H9 (cell line): ENCODE results near the gene KIF6. TPM values are rescaled to one million over a fixed set of nuclear protein-coding genes. Genes with fewer than 3 reads are reported as not detected.

Source experiments
- DNase-seq: peaks from one replicate; pipeline ENCODE4 v3.0.0-alpha.2; 2017
- H2AFZ ChIP-seq: one replicate; pipeline ENCODE4 v1.6.1; 2013; ENCODE audit warnings: mild to moderate bottlenecking, low read length, control low read depth, moderate library complexity
- H2AK5ac ChIP-seq: 2 replicates; pipeline ENCODE4 v1.6.1; 2013; ENCODE audit warnings: low read length, control low read depth, mixed read lengths; ENCODE audit not compliant: insufficient read length
- H2BK120ac ChIP-seq: one replicate; pipeline ENCODE4 v1.6.1; 2013; ENCODE audit warnings: low read depth, mild to moderate bottlenecking, low read length, control low read depth, inconsistent platforms; ENCODE audit not compliant: poor library complexity, severe bottlenecking
- H2BK12ac ChIP-seq: 2 replicates; pipeline ENCODE4 v1.6.1; 2013; ENCODE audit warnings: low read length, control low read depth, mixed read lengths, low read depth; ENCODE audit not compliant: insufficient read length
- H2BK15ac ChIP-seq: 2 replicates; pipeline ENCODE4 v1.6.1; 2013; ENCODE audit warnings: low read depth, low read length, control low read depth
- H2BK20ac ChIP-seq: one replicate; pipeline ENCODE4 v1.6.1; 2013; ENCODE audit warnings: low read depth, mild to moderate bottlenecking, low read length, control low read depth, inconsistent platforms; ENCODE audit not compliant: poor library complexity, severe bottlenecking
- H2BK5ac ChIP-seq: 2 replicates; pipeline ENCODE4 v1.6.1; 2013; ENCODE audit warnings: low read length, control low read depth, mixed read lengths; ENCODE audit not compliant: insufficient read length
- H3K14ac ChIP-seq: 2 replicates; pipeline ENCODE4 v1.6.1; 2013; ENCODE audit warnings: low read length, control low read depth; ENCODE audit not compliant: insufficient read depth
- H3K18ac ChIP-seq: 2 replicates; pipeline ENCODE4 v1.6.1; 2013; ENCODE audit warnings: low read depth, mild to moderate bottlenecking, mixed read lengths, low read length, control low read depth; ENCODE audit not compliant: insufficient read length
- H3K23ac ChIP-seq: 2 replicates; pipeline ENCODE4 v1.6.1; 2013; ENCODE audit warnings: low read length, control low read depth, mixed read lengths, low read depth; ENCODE audit not compliant: insufficient read length
- H3K23me2 ChIP-seq: 2 replicates; pipeline ENCODE4 v1.6.1; 2013; ENCODE audit warnings: low read depth, mild to moderate bottlenecking, mixed read lengths, low read length, control low read depth; ENCODE audit not compliant: insufficient read length, poor library complexity, severe bottlenecking
- H3K27ac ChIP-seq: 2 replicates; pipeline ENCODE4 v1.5.1; 2013; ENCODE audit warnings: low read length, control low read depth, mixed read lengths, low read depth; ENCODE audit not compliant: insufficient read length
- H3K27me3 ChIP-seq: 2 replicates; pipeline ENCODE4 v1.6.1; 2013; ENCODE audit warnings: low read length, control low read depth, inconsistent platforms; ENCODE audit not compliant: insufficient read depth
- H3K4ac ChIP-seq: 2 replicates; pipeline ENCODE4 v1.6.1; 2013; ENCODE audit warnings: low read depth, mild to moderate bottlenecking, control low read depth, inconsistent platforms, low read length, moderate library complexity
- H3K4me1 ChIP-seq: 2 replicates; pipeline ENCODE4 v1.6.1; 2013; ENCODE audit warnings: low read length, control low read depth, inconsistent platforms; ENCODE audit not compliant: insufficient read depth
- H3K4me2 ChIP-seq: 2 replicates; pipeline ENCODE4 v1.6.1; 2013; ENCODE audit warnings: low read length, control low read depth, mixed read lengths; ENCODE audit not compliant: insufficient read length, insufficient read depth
- H3K56ac ChIP-seq: 2 replicates; pipeline ENCODE4 v1.6.1; 2013; ENCODE audit warnings: low read depth, mild to moderate bottlenecking, mixed read lengths, low read length, control low read depth; ENCODE audit not compliant: insufficient read length
- H3K79me1 ChIP-seq: 2 replicates; pipeline ENCODE4 v1.6.1; 2013; ENCODE audit warnings: low read depth, mild to moderate bottlenecking, moderate library complexity, low read length, control low read depth, inconsistent platforms; ENCODE audit not compliant: insufficient read depth, poor library complexity, severe bottlenecking
- H3K79me2 ChIP-seq: 2 replicates; pipeline ENCODE4 v1.6.1; 2013; ENCODE audit warnings: low read length, control low read depth, inconsistent platforms; ENCODE audit not compliant: insufficient read depth
- H3K9ac ChIP-seq: 2 replicates; pipeline ENCODE4 v1.6.1; 2013; ENCODE audit warnings: low read length, control low read depth, mixed read lengths; ENCODE audit not compliant: insufficient read length; ENCODE audit errors: extremely low read depth
- H3K9me3 ChIP-seq: one replicate; pipeline ENCODE4 v1.6.1; 2013; ENCODE audit warnings: low read depth, low read length, inconsistent platforms; ENCODE audit not compliant: control insufficient read depth
- H3T11ph ChIP-seq: one replicate; pipeline ENCODE4 v1.6.1; 2013; ENCODE audit warnings: mild to moderate bottlenecking, low read length, control low read depth, inconsistent platforms
- H4K20me1 ChIP-seq: one replicate; pipeline ENCODE4 v1.6.1; 2013; ENCODE audit not compliant: control insufficient read depth, insufficient read length, insufficient read depth
- H4K5ac ChIP-seq: 2 replicates; pipeline ENCODE4 v1.6.1; 2013; ENCODE audit warnings: low read depth, mild to moderate bottlenecking, mixed read lengths, low read length, control low read depth; ENCODE audit not compliant: insufficient read length
- H4K8ac ChIP-seq: replicated peaks from 2 replicates; pipeline ENCODE4 v1.6.1; 2013; ENCODE audit warnings: low read length, control low read depth, mixed read lengths, low read depth; ENCODE audit not compliant: insufficient read length
- H4K91ac ChIP-seq: 2 replicates; pipeline ENCODE4 v1.6.1; 2013; ENCODE audit warnings: low read depth, mild to moderate bottlenecking, moderate library complexity, mixed read lengths, low read length, control low read depth; ENCODE audit not compliant: insufficient read length
- H3K27ac Mint-ChIP-seq, 3 experiments: 2 replicates in 2 of 3; 3 replicates in 1 of 3; pipeline ENCODE4 v1.8.0; 2020 to 2021; ENCODE audit warnings: mixed read lengths in 3 of 3, mild to moderate bottlenecking in 1 of 3, moderate library complexity in 1 of 3
- H3K27me3 Mint-ChIP-seq: 2 replicates; pipeline ENCODE4 v1.8.0; 2021; ENCODE audit warnings: low read depth, mild to moderate bottlenecking, moderate library complexity, mixed read lengths
- H3K36me3 Mint-ChIP-seq, 3 experiments: 2 replicates in 2 of 3; 3 replicates in 1 of 3; pipeline ENCODE4 v1.8.0; 2020 to 2021; ENCODE audit warnings: low read depth in 3 of 3, mixed read lengths in 3 of 3; ENCODE audit not compliant: insufficient read depth in 1 of 3
- H3K4me1 Mint-ChIP-seq, 2 experiments: 2 replicates each; pipeline ENCODE4 v1.8.0; 2020; ENCODE audit warnings: mixed read lengths in 2 of 2
- H3K4me3 Mint-ChIP-seq, 2 experiments: 2 replicates in 1 of 2; 3 replicates in 1 of 2; pipeline ENCODE4 v1.8.0; 2020 to 2021; ENCODE audit warnings: mild to moderate bottlenecking in 2 of 2, mixed read lengths in 2 of 2, moderate library complexity in 1 of 2
- H3K9me3 Mint-ChIP-seq, 2 experiments: 2 replicates in 1 of 2; 3 replicates in 1 of 2; pipeline ENCODE4 v1.8.0; 2020; ENCODE audit warnings: mild to moderate bottlenecking in 2 of 2, mixed read lengths in 2 of 2, moderate library complexity in 1 of 2
- CTCF ChIP-seq: fragments of 200-600 bp; sonication (generic); conservative IDR thresholded peaks from 3 replicates; pipeline ENCODE4 v1.8.0; 2021; ENCODE audit warnings: antibody characterized with exemption, mild to moderate bottlenecking
- total RNA-seq: library from RNA; stranded (reverse); gene quantifications from 2 replicates; pipeline ENCODE4 v1.2.1, GENCODE V29; 2021

Gene KIF6
- total RNA-seq, 1 experiment from 2014 or later: 0.63 TPM

GRCh38 chr6:39617026-39617425 is 108.2 kb downstream of the KIF6 start:
- no peak overlapping the region for H4K8ac ChIP-seq
- H4K91ac ChIP-seq: no peak overlapping the region
- no peaks in the 10 kb centered on the region for H3K79me2 ChIP-seq
- H3K27me3 ChIP-seq: no peaks in the 10 kb centered on the region
- H4K20me1 ChIP-seq: no peaks in the 10 kb centered on the region
- H3K9me3 Mint-ChIP-seq: no peaks in the 10 kb centered on the region
- no peak for DNase-seq
- H3T11ph ChIP-seq: no peak overlapping the region
- no peak overlapping the region for H2BK20ac ChIP-seq
- H3K4ac ChIP-seq: no peak overlapping the region
- H2BK5ac ChIP-seq: no peak overlapping the region
- H3K36me3 Mint-ChIP-seq: no peaks in the 10 kb centered on the region
- H3K79me1 ChIP-seq: no peaks in the 10 kb centered on the region
- H2BK12ac ChIP-seq: no peak overlapping the region
- H3K9ac ChIP-seq: no peak overlapping the region
- no peaks in the 10 kb centered on the region for H3K4me1 Mint-ChIP-seq
- no peak overlapping the region for H2BK15ac ChIP-seq
- H3K4me3 Mint-ChIP-seq: no peak overlapping the region
- H2BK120ac ChIP-seq: no peak overlapping the region
- H3K9me3 ChIP-seq: no peaks in the 10 kb centered on the region
- no peak overlapping the region for H3K27ac ChIP-seq
- H2AFZ ChIP-seq: no peak overlapping the region
- H3K27me3 Mint-ChIP-seq: no peaks in the 10 kb centered on the region
- no peak overlapping the region for H3K14ac ChIP-seq
- H3K23ac ChIP-seq: no peak overlapping the region
- H3K27ac Mint-ChIP-seq: no peak overlapping the region
- no peak overlapping the region for H3K4me2 ChIP-seq
- H4K5ac ChIP-seq: no peak overlapping the region
- H3K23me2 ChIP-seq: no peaks in the 10 kb centered on the region
- H2AK5ac ChIP-seq: no peak overlapping the region
- H3K18ac ChIP-seq: no peak overlapping the region
- H3K56ac ChIP-seq: no peak overlapping the region
- H3K4me1 ChIP-seq: no peaks in the 10 kb centered on the region
- no peak for TF ChIP-seq CTCF
